ENCODE measurements around the gene DDX39B.
A peak's percentile ranks its signal among the peaks of the same experiment; 100 is the strongest.

DDX39B gene

DNA sequence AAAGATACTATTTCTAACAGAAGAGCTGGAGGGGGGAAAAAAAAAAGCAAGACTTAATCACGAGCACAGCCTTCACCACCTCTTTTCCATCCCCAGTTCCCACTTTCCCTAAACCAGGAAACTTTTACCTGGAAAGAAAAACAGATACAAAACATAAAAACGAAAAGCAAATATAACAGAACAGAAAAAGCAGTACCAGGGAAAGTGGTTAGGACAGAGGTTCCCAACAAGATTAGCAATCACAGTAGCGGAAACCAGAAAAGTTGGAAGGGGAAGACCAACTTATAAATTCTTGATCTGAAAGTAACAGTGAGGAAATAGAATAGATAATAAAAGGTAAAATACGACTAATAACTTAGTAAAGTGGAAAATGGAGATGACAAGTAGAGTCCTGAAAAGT lies 1.2 kb downstream of the DDX39B start:
- POLR2A ChIA-PET, result interaction anchor here (0.7 to 2.3 kb wide), 6 partner anchors 12 to 1752 kb away, joined by 3 to 13 read pairs (median 4); partner anchors contain the start of genes HSPA1B and MCCD1
- CTCF ChIA-PET, result interaction anchor here (0.8 to 38.4 kb wide), 5 partner anchors 11 to 68 kb away, joined by 3 to 1569 read pairs (median 5); partner anchors contain the start of genes LST1, LTB, NCR3 and TNF
- no peak for DNase-seq (ENCODE audit: low read depth, low spot score)
- peak overlapping the region; percentile 97 for H3K4me3 ChIP-seq (ENCODE audit: low read depth, low read length)
- TF ChIP-seq, protein P1, sequence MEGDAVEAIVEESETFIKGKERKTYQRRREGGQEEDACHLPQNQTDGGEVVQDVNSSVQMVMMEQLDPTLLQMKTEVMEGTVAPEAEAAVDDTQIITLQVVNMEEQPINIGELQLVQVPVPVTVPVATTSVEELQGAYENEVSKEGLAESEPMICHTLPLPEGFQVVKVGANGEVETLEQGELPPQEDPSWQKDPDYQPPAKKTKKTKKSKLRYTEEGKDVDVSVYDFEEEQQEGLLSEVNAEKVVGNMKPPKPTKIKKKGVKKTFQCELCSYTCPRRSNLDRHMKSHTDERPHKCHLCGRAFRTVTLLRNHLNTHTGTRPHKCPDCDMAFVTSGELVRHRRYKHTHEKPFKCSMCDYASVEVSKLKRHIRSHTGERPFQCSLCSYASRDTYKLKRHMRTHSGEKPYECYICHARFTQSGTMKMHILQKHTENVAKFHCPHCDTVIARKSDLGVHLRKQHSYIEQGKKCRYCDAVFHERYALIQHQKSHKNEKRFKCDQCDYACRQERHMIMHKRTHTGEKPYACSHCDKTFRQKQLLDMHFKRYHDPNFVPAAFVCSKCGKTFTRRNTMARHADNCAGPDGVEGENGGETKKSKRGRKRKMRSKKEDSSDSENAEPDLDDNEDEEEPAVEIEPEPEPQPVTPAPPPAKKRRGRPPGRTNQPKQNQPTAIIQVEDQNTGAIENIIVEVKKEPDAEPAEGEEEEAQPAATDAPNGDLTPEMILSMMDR (IDR thresholded peaks at IDR 0.05; ENCODE audit: insufficient read depth, low read length, missing control alignments), result no peak

DNA sequence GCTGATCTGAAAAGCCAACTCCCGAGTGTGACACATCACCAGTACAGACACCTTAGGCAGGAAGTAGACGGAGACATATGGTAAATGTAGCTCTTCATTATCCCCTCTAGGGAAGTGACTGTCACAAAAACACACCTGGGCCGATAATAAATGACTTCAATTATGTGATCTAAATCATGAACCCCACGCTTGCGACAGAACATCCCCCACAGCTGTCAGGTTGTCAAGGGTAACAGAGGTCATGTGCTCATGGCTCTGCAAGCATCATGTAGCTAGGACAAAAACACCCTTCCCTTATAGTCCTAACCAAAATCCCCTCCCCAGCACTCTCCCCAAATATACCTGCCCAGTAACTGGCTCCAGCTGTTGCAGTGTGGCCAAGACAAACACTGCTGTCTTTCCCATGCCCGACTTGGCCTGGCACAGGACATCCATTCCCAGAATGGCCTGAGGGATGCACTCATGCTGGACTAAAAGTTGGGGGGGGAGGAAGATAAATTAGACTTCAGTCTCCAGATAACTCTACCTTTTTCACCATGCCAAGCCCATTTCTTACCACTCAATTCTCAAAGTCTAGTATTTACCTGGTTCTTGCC lies 2.9 kb downstream of the DDX39B start:
- TF ChIP-seq, protein P1 (IDR thresholded peaks at IDR 0.05; ENCODE audit: insufficient read depth, low read length, missing control alignments), result no peak
- no peak for DNase-seq (ENCODE audit: low read depth, low spot score)
- ChIA-PET POLR2A (interaction anchor here (1.0 kb wide), 1 partner anchor 97 kb away, joined by 3 read pairs; no protein-coding TSS in a partner anchor), CTCF (interaction anchor here (1.5 to 38.4 kb wide), 4 partner anchors 11 to 49 kb away, joined by 4 to 1569 read pairs (median 10); partner anchors contain the start of genes LST1, LTB, MCCD1 and NCR3)
- peak overlapping the region; percentile 24 for H3K4me3 ChIP-seq (ENCODE audit: low read depth, low read length)

- DNase-seq (ENCODE audit: low read depth, low spot score), result no peak
- POLR2A ChIA-PET, result no interaction called here
Observed at GRCh38 chr6:31535538-31536324, 6.1 kb downstream of the DDX39B start.

DNA sequence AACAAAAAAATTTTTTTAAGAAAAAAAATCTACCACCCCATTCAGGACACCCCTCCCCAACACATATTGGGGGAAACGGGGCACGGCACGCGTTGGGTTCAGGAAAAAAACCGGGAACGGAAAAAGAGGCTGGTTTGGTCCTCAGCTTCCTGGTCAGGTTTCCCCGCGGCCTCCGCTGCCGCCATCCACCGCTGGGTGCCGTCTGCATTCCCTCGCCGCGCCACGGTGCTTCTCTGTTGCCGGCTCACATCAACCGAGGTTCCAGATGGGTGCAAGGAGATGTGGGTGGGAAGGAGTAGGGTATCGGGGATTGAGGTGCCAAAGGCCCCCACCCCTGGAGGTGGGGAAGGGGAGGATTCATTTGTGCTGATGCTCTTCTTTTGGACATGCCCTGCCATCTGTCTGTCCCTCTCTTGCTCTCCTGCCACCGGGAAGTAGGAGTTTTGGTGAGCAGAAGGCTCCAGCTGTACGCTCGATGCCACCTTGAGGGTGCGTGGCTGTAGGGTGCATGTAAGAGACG lies 7.2 kb downstream of the DDX39B start:
- H3K4me3 ChIP-seq (ENCODE audit: low read depth, low read length), result no peak overlapping the region
- POLR2A ChIA-PET, result no interaction called here
- TF ChIP-seq, protein P1 (IDR thresholded peaks at IDR 0.05; ENCODE audit: insufficient read depth, low read length, missing control alignments), result no peak
- CTCF ChIA-PET, result interaction anchor here (1.3 to 38.4 kb wide), 2 partner anchors 12 to 53 kb away, joined by 4 to 1569 read pairs; partner anchors contain the start of genes ATP6V1G2, LST1, LTB and NCR3
- no peak for DNase-seq (ENCODE audit: low read depth, low spot score)

More at GRCh38 chr6:31535538-31536324, 6.1 kb downstream of the DDX39B start:
- H3K4me3 ChIP-seq (ENCODE audit: low read depth, low read length), result no peak overlapping the region
- CTCF ChIA-PET, result interaction anchor here (1.4 to 38.4 kb wide), 2 partner anchors 52 to 74 kb away, joined by 3 to 1569 read pairs; partner anchors contain the start of genes LST1, LTB, NCR3 and TNF
- TF ChIP-seq, protein P1 (IDR thresholded peaks at IDR 0.05; ENCODE audit: insufficient read depth, low read length, missing control alignments), result no peak

- DNase-seq (ENCODE audit: low read depth, low spot score), result no peak
- CTCF ChIA-PET, result interaction anchor here (1.3 to 38.4 kb wide), 2 partner anchors 12 to 54 kb away, joined by 4 to 1569 read pairs; partner anchors contain the start of genes ATP6V1G2, LST1, LTB and NCR3
- H3K4me3 ChIP-seq (ENCODE audit: low read depth, low read length), result no peak overlapping the region
- POLR2A ChIA-PET, result no interaction called here
- TF ChIP-seq, protein P1 (IDR thresholded peaks at IDR 0.05; ENCODE audit: insufficient read depth, low read length, missing control alignments), result no peak
Observed at GRCh38 chr6:31534011-31534410, 7.8 kb downstream of the DDX39B start.

All from AG04449 (cell line).